ENCODE measurements around the gene TFCP2.

- no peak for TF ChIP-seq CTCF (IDR thresholded peaks at IDR 0.05; ENCODE audit: insufficient read depth, low read depth, low read length)
- no peak for TF ChIP-seq EZH2 (IDR thresholded peaks at IDR 0.05; ENCODE audit: insufficient read depth, low read length)
These were observed 17.9 kb upstream of the TFCP2 start for GRCh38 chr12:51190820-51191219.

Measured in astrocyte (in vitro differentiated cells and primary cell).